CD8-positive, alpha-beta memory T cell (primary cell): ENCODE results near the gene GTF2F2. TPM values are rescaled to one million over a fixed set of nuclear protein-coding genes. Genes with fewer than 3 reads are reported as not detected.

Experiments
- CTCF ChIA-PET: fragments of 350-600 bp; sonication (Branson Sonifier 250); formaldehyde crosslinking; loops from one replicate; lab custom pipeline; 2021; ENCODE audit warnings: antibody characterized with exemption; lab: Charles Lee
- POLR2A ChIA-PET: fragments of 350-600 bp; sonication (Branson Sonifier 250); formaldehyde crosslinking; loops from one replicate; lab custom pipeline; 2021; ENCODE audit warnings: antibody characterized with exemption; lab: Charles Lee
- DNase-seq, 5 donors: peaks; one replicate each; pipeline versions ENCODE4 v3.0.0 to v3.0.0-alpha.2; 2020 to 2022; ENCODE audit warnings: mixed read lengths in 1 of 5
- H3K27ac ChIP-seq: one replicate; pipeline ENCODE4 v1.7.0; 2013; ENCODE audit warnings: low read depth, mild to moderate bottlenecking, low read length, moderate library complexity
- H3K27me3 ChIP-seq: 2 replicates; pipeline ENCODE4 v1.7.0; 2013; ENCODE audit warnings: low read length, mild to moderate bottlenecking; ENCODE audit not compliant: insufficient read depth, poor library complexity, severe bottlenecking
- H3K36me3 ChIP-seq: 2 replicates; pipeline ENCODE4 v1.7.0; 2013; ENCODE audit warnings: mild to moderate bottlenecking, low read length, moderate library complexity; ENCODE audit not compliant: insufficient read depth
- H3K4me1 ChIP-seq: 2 replicates; pipeline ENCODE4 v1.7.0; 2013; ENCODE audit warnings: mild to moderate bottlenecking, low read length, moderate library complexity; ENCODE audit not compliant: insufficient read depth
- H3K4me3 ChIP-seq: 2 replicates; pipeline ENCODE4 v1.7.0; 2013; ENCODE audit warnings: mild to moderate bottlenecking, low read length
- H3K9me3 ChIP-seq: 2 replicates; pipeline ENCODE4 v1.7.0; 2013; ENCODE audit warnings: mild to moderate bottlenecking, low read length
- H3K27ac Mint-ChIP-seq, 8 donors: one replicate each; pipeline ENCODE4 v1.8.0; 2020 to 2021; ENCODE audit warnings: mixed read lengths in 8 of 8, mild to moderate bottlenecking in 6 of 8, inconsistent platforms in 3 of 8, moderate library complexity in 3 of 8
- H3K27me3 Mint-ChIP-seq, 2 donors: one replicate each; pipeline ENCODE4 v1.8.0; 2020 to 2021; ENCODE audit warnings: mixed read lengths in 2 of 2, mild to moderate bottlenecking in 1 of 2, moderate library complexity in 1 of 2
- H3K36me3 Mint-ChIP-seq, 3 donors: one replicate each; pipeline ENCODE4 v1.8.0; 2020 to 2021; ENCODE audit warnings: mixed read lengths in 3 of 3, inconsistent platforms in 1 of 3, mild to moderate bottlenecking in 1 of 3
- H3K4me1 Mint-ChIP-seq, 3 donors: one replicate each; pipeline ENCODE4 v1.8.0; 2020 to 2021; ENCODE audit warnings: mixed read lengths in 3 of 3, inconsistent platforms in 1 of 3, mild to moderate bottlenecking in 1 of 3
- H3K4me3 Mint-ChIP-seq, 7 donors: one replicate each; pipeline ENCODE4 v1.8.0; 2020 to 2021; ENCODE audit warnings: mixed read lengths in 7 of 7, mild to moderate bottlenecking in 6 of 7, moderate library complexity in 4 of 7, inconsistent platforms in 2 of 7
- H3K9me3 Mint-ChIP-seq, 5 donors: one replicate each; pipeline ENCODE4 v1.8.0; 2020 to 2022; ENCODE audit warnings: mixed read lengths in 5 of 5, mild to moderate bottlenecking in 3 of 5, moderate library complexity in 2 of 5, inconsistent platforms in 1 of 5
- polyA plus RNA-seq: library from polyadenylated mRNA; unstranded; fragments of 300-500 nt; fragmentation: Illumina TruSeq; gene quantifications from one replicate; pipeline ENCODE4 v1.2.3, GENCODE V29; 2021
- total RNA-seq, 2 experiments: library from RNA; stranded (reverse); gene quantifications; one replicate each; pipeline ENCODE4 v1.2.3, GENCODE V29; 2021

Gene GTF2F2
- total and polyA plus RNA-seq, 3 experiments from 2014 or later, result 10.4 to 29.3 (median 27.9) TPM

DNA sequence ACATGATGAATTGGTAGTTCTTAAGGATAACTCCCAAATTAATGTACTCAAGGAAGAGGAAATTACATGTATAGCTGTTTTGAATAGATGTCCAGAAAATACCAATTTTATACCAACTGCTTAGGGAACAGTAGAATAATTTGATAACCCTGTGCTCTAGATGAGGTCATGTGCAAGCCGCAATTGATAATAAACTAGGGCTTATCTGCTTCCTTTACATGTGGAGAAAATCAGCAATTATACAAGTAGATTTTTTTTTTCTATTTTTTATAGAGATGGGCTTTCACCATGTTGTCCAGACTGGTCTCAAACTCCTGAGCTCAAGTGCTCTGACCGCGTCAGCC lies 211.4 kb downstream of the GTF2F2 start:
- H3K27me3 ChIP-seq, result no peaks in the 10 kb centered on the region
- H3K4me3 ChIP-seq, result no peak overlapping the region
- Mint-ChIP-seq H3K36me3 (peaks cover 0 to 13% (median 12%) of the 10 kb centered on the region in 3 donors), H3K4me3 (no peak overlapping the region), H3K27ac (peak overlapping the region in 6 of 8 donors; percentile 14 to 78 (median 44)), H3K27me3 (no peaks in the 10 kb centered on the region), H3K9me3 (no peaks in the 10 kb centered on the region), H3K4me1 (peaks cover 79 to 90% (median 89%) of the 10 kb centered on the region in 3 donors)
- DNase-seq, result no peak
- H3K36me3 ChIP-seq, result peaks cover 11% of the 10 kb centered on the region
- POLR2A ChIA-PET, result interaction anchor here (1.0 kb wide), 1 partner anchor 10 kb away, joined by 4 read pairs; the partner anchor contains the start of gene TPT1
- CTCF ChIA-PET, result interaction anchor here (0.7 to 2.0 kb wide), 3 partner anchors 9 to 207 kb away, joined by 3 to 7 read pairs (median 5); partner anchors contain the start of gene TPT1
- peaks cover 79% of the 10 kb centered on the region for H3K4me1 ChIP-seq
- H3K9me3 ChIP-seq, result no peaks in the 10 kb centered on the region
- H3K27ac ChIP-seq, result no peak overlapping the region

DNA sequence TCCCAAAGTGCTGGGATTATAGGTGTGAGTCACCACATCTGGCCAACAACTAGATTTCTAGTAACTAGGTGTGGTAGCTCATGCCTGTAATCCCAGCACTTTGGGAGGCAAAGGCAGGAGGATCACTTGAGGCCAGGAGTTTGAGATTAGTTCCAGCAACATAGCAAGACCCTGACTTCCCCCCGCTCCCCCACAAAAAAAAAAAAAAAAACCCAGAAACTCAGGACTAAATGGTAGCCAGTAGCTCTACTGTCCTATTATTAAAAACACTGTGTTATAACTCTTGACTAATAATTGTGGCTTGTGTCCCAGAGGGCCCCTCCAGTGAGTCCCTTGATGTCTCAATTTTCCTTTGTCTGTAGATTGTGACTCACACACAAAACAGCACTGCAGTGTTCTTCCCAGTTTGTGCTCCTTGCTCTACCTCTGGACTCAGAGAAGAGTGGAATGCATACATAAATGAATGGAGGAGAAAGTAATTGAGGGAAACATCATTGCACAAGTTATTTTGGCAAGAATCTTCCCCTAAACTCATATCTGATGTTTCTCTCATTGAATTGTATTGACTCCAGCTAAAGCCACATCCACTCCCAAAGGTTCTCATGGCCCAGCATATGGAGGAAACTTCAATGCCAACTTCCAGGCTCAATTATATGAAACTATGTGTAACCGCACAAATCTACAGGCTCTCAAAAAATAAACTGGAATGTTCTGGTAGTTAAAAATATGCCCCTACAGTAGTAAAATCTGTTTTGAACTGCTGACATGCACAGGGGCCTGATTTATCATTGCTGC lies 211.9 kb downstream of the GTF2F2 start:
- Mint-ChIP-seq H3K27me3 (no peaks in the 10 kb centered on the region), H3K4me1 (peaks cover 80 to 92% (median 91%) of the 10 kb centered on the region in 3 donors), H3K36me3 (peaks cover 0 to 19% (median 17%) of the 10 kb centered on the region in 3 donors), H3K9me3 (no peaks in the 10 kb centered on the region), H3K27ac (peak overlapping the region; percentile 61 to 86 (median 68)), H3K4me3 (peak overlapping the region in 1 of 7 donors; percentile 6)
- CTCF ChIA-PET, result interaction anchor here (0.7 to 2.0 kb wide), 4 partner anchors 8 to 208 kb away, joined by 3 to 7 read pairs (median 5); partner anchors contain the start of gene TPT1
- Histone ChIP-seq H3K36me3 (peaks cover 17% of the 10 kb centered on the region), H3K27me3 (no peaks in the 10 kb centered on the region), H3K9me3 (no peaks in the 10 kb centered on the region), H3K27ac (no peak overlapping the region), H3K4me1 (peaks cover 75% of the 10 kb centered on the region), H3K4me3 (no peak overlapping the region)
- POLR2A ChIA-PET, result interaction anchor here (0.5 to 1.0 kb wide), 2 partner anchors 9 to 33 kb away, joined by 4 read pairs; partner anchors contain the start of gene TPT1
- no peak for DNase-seq

DNA sequence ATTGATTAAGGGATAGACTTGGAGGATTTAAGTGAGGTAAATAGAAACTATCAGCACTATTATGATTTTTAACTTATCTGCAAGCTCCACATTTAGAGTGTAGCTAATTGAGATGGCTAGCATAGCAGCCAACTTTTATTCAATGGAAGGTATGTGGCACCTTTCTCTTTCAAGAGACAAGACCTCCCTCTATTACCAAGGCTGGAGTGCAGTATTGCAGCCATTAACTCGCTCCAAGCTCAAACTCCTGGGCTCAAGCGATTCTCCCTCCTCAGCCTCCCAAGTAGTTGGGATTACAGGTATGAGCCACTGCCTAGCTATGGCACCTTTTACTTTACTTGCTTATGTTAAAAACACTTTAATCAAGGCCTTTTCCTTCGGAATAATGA lies 212.5 kb downstream of the GTF2F2 start:
- Mint-ChIP-seq H3K36me3 (peaks cover 0 to 25% (median 14%) of the 10 kb centered on the region in 3 donors), H3K4me3 (peak overlapping the region in 1 of 7 donors; percentile 66), H3K9me3 (no peaks in the 10 kb centered on the region), H3K27ac (peak overlapping the region; percentile 11 to 97 (median 79)), H3K27me3 (no peaks in the 10 kb centered on the region), H3K4me1 (peaks cover 80 to 92% (median 91%) of the 10 kb centered on the region in 3 donors)
- Histone ChIP-seq H3K9me3 (no peaks in the 10 kb centered on the region), H3K27ac (no peak overlapping the region), H3K4me3 (no peak overlapping the region), H3K27me3 (no peaks in the 10 kb centered on the region), H3K4me1 (peaks cover 75% of the 10 kb centered on the region), H3K36me3 (peaks cover 23% of the 10 kb centered on the region)
- DNase-seq, result no peak
- CTCF ChIA-PET, result interaction anchor here (1.4 kb wide), 1 partner anchor 38 kb away, joined by 5 read pairs; no protein-coding TSS in a partner anchor
- POLR2A ChIA-PET, result interaction anchor here (0.5 kb wide), 1 partner anchor 32 kb away, joined by 4 read pairs; no protein-coding TSS in a partner anchor

DNA sequence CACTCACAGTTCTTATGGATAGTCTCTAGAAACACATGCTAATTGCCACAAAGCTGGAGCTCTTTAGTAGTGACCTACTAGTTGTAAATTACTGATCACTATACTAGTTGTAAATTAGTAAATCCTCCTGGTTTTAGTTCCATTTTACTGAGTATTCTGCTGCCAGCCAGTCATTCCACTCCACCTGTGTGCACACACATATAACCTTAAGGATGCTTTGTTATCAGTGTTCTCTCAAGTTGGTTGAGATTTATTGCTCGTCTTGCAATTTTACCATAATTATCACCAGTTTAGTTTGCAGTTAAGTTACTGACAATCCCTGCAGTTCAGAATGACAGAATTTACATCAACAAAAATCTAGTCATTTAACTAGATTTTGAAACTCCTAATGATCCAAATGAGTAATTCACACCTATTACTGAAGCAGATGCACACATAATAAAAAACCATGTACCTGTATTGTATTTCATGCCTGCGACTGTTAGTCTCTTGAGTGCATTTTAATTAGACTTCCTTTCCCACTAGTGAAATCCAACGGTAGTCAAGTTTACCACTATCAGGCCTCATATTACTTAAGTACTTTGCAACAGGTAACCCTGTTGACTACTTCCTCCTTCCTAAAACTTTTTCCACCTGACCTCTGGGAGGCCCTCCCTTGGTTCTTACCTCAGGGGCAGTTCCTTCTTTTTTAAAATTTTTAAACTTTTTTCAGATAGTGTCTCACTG lies 213.1 kb downstream of the GTF2F2 start:
- Histone ChIP-seq H3K9me3 (no peaks in the 10 kb centered on the region), H3K4me3 (no peak overlapping the region), H3K4me1 (peaks cover 78% of the 10 kb centered on the region), H3K36me3 (peaks cover 24% of the 10 kb centered on the region), H3K27ac (no peak overlapping the region), H3K27me3 (no peaks in the 10 kb centered on the region)
- peak overlapping the region in 6 of 7 donors; percentile 3 to 78 (median 66) for H3K4me3 Mint-ChIP-seq
- ChIA-PET POLR2A (interaction anchor here (0.5 kb wide), 1 partner anchor 31 kb away, joined by 4 read pairs; no protein-coding TSS in a partner anchor), CTCF (interaction anchor here (1.4 kb wide), 1 partner anchor 38 kb away, joined by 5 read pairs; no protein-coding TSS in a partner anchor)
- H3K36me3 Mint-ChIP-seq, result peaks cover 2 to 31% (median 17%) of the 10 kb centered on the region in 3 donors
- peak overlapping the region; percentile 42 to 97 (median 79) for H3K27ac Mint-ChIP-seq
- H3K4me1 Mint-ChIP-seq, result peaks cover 84 to 95% (median 94%) of the 10 kb centered on the region in 3 donors
- no peaks in the 10 kb centered on the region for H3K9me3 Mint-ChIP-seq
- no peaks in the 10 kb centered on the region for H3K27me3 Mint-ChIP-seq
- no peak for DNase-seq

Other genes with a start within 250 kb of the GTF2F2 start
- 10 to 100 TPM; 11.1 to 11.8 TPM for gene NUFIP1, start 131.0 kb upstream of the GTF2F2 start, total RNA-seq
- gene NUFIP1, start 131.0 kb upstream of the GTF2F2 start, polyA plus RNA-seq, result 4.0 TPM
- gene GPALPP1, start 131.0 kb upstream of the GTF2F2 start, total RNA-seq, result 10 to 100 TPM; 26.6 to 29.8 TPM
- gene GPALPP1, start 131.0 kb upstream of the GTF2F2 start, polyA plus RNA-seq, result 18.3 TPM
- not detected for gene KCTD4, start 80.5 kb downstream of the GTF2F2 start, total RNA-seq
- not detected for gene KCTD4, start 80.5 kb downstream of the GTF2F2 start, polyA plus RNA-seq
- gene TPT1, start 220.7 kb downstream of the GTF2F2 start, total RNA-seq, result 1,000 to 10,000 TPM; 3,313 to 3,378 TPM
- 2,788 TPM for gene TPT1, start 220.7 kb downstream of the GTF2F2 start, polyA plus RNA-seq